Left renal cortex interstitium (tissue), 4 donors: Measurements from ENCODE around the gene MESP1. TPM values are rescaled to one million over a fixed set of nuclear protein-coding genes. Genes with fewer than 3 reads are reported as not detected.

ENCODE experiments used
- DNase-seq, 4 donors: peaks; one replicate each; pipeline ENCODE4 v3.0.0-alpha.2; 2013; ENCODE audit warnings: low read depth in 4 of 4, low spot score in 2 of 4, missing footprints in 1 of 4
- polyA plus RNA-seq, 4 donors: library from polyadenylated mRNA; unstranded; fragments of 120-200 nt; gene quantifications; one replicate each; pipeline ENCODE4 v1.2.1, GENCODE V29; 2013; ENCODE audit not compliant: insufficient read length in 4 of 4

Gene MESP1
- polyA plus RNA-seq, 4 donors, result 0.81 to 1.8 (median 1.4) TPM

GRCh38 chr15:89760303-89761008 is 9.4 kb upstream of the MESP1 start:
- DNase-seq, result peak in 2 of 4 donors; percentile 42 to 61

- no peak for DNase-seq
Observed at GRCh38 chr15:89759835-89760234, 8.8 kb upstream of the MESP1 start.

- no peak for DNase-seq
Observed at GRCh38 chr15:89758981-89759380, 7.9 kb upstream of the MESP1 start.

GRCh38 chr15:89758283-89758682 is 7.2 kb upstream of the MESP1 start:
- no peak for DNase-seq

GRCh38 chr15:89756897-89757296 is 5.8 kb upstream of the MESP1 start:
- no peak for DNase-seq

- DNase-seq, result no peak
Observed at GRCh38 chr15:89755701-89756100, 4.7 kb upstream of the MESP1 start.

- DNase-seq, result no peak
Observed at GRCh38 chr15:89754361-89755154, 3.5 kb upstream of the MESP1 start.

- DNase-seq, result no peak
Observed at GRCh38 chr15:89753855-89754254, 2.8 kb upstream of the MESP1 start.

- DNase-seq, result no peak
Observed at GRCh38 chr15:89751748-89752147, 699 bp upstream of the MESP1 start.

GRCh38 chr15:89749951-89750559 is 994 bp downstream of the MESP1 start:
- DNase-seq, result no peak

GRCh38 chr15:89749526-89749925 is 1.5 kb downstream of the MESP1 start:
- no peak for DNase-seq

- no peak for DNase-seq
Observed at GRCh38 chr15:89749054-89749453, 2.0 kb downstream of the MESP1 start.

- DNase-seq, result no peak
Observed at GRCh38 chr15:89747708-89748682, 3.1 kb downstream of the MESP1 start.

GRCh38 chr15:89746386-89746780 is 4.7 kb downstream of the MESP1 start:
- no peak for DNase-seq

- DNase-seq, result no peak
Observed at GRCh38 chr15:89745768-89746167, 5.3 kb downstream of the MESP1 start.

GRCh38 chr15:89745131-89745530 is 5.9 kb downstream of the MESP1 start:
- DNase-seq, result no peak

GRCh38 chr15:89743594-89743993 is 7.5 kb downstream of the MESP1 start:
- no peak for DNase-seq

- DNase-seq, result no peak
Observed at GRCh38 chr15:89743011-89743410, 8.0 kb downstream of the MESP1 start.

GRCh38 chr15:89740137-89740536 is 10.9 kb downstream of the MESP1 start:
- DNase-seq, result peak in 2 of 4 donors; percentile 57 to 66

GRCh38 chr15:89735773-89736172 is 15.3 kb downstream of the MESP1 start:
- no peak for DNase-seq
